ENCODE results near the gene IL22RA2. TPM values are rescaled to one million over a fixed set of nuclear protein-coding genes. Genes with fewer than 3 reads are reported as not detected.
"Not testable (repeated sequence)": the region's sequence is repeated elsewhere in the genome, so short reads cannot be mapped to it uniquely, and the experiment has no call there.

IL22RA2 gene
- polyA plus RNA-seq, 1 donor = 0.16 TPM

DNA sequence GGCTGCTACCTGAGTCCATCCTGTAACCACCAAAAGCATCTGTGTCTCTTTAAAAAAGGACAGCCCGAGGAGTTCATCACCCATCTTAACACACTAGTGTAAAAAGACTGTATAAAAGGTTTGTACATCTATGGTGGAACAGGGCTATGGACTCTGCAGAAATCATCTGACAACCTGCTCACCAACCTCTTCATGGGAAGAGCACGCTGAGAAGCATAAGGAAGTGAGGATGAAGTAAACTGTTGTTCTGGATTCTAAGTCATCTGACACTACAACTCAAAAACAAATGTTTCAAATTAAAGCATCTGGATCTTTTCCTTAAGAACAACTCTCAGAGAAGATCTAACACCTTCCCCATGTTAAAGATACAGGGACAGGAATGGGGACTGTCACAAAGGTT, 40.4 kb upstream of the IL22RA2 start:
- no peak overlapping the region for H3K27ac ChIP-seq (ENCODE audit: low read length)
- H3K36me3 ChIP-seq (ENCODE audit: control insufficient read depth, insufficient read depth, low read length) = peaks cover 10% of the 10 kb centered on the region
- H3K27me3 ChIP-seq (ENCODE audit: control insufficient read depth, insufficient read depth, low read length) = no peaks in the 10 kb centered on the region
- no peak for DNase-seq
- no peak overlapping the region for H3K4me3 ChIP-seq (ENCODE audit: low read length)
- no peaks in the 10 kb centered on the region for H3K9me3 ChIP-seq (ENCODE audit: control insufficient read depth, low read depth, low read length)
- no CpG with 5 or more reads among the region's 2 CpGs for WGBS (ENCODE audit: insufficient coverage, low lambda C conversion rate)
- peaks cover 7% of the 10 kb centered on the region for H3K4me1 ChIP-seq (ENCODE audit: control insufficient read depth, insufficient read depth, low read length)

DNA sequence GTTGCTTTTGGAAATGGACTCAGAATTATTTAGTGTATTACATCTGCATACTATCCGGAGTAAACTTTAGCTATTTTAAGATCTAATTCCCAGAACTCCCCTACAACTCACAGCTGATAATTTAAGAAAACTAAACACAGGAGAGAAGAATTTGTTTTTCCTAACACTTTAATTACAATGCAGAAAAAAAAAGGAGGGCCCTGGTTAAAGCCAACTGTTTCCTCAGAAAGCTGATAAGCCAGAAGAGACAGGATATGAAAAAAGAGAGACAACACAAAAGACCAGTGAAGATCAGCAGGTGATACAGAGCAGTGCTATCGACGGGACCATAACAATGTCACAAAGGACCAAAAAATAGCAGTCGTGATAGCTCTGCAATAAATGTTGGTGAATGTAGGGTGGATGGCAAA, 39.9 kb upstream of the IL22RA2 start:
- Histone ChIP-seq H3K27ac (ENCODE audit: low read length) (no peak overlapping the region), H3K36me3 (ENCODE audit: control insufficient read depth, insufficient read depth, low read length) (peaks cover 15% of the 10 kb centered on the region), H3K4me3 (ENCODE audit: low read length) (no peak overlapping the region), H3K27me3 (ENCODE audit: control insufficient read depth, insufficient read depth, low read length) (no peaks in the 10 kb centered on the region), H3K9me3 (ENCODE audit: control insufficient read depth, low read depth, low read length) (peaks cover under 1% of the 10 kb centered on the region), H3K4me1 (ENCODE audit: control insufficient read depth, insufficient read depth, low read length) (peaks cover 7% of the 10 kb centered on the region)
- no peak for DNase-seq
- no CpG with 5 or more reads among the region's 4 CpGs for WGBS (ENCODE audit: insufficient coverage, low lambda C conversion rate)

DNA sequence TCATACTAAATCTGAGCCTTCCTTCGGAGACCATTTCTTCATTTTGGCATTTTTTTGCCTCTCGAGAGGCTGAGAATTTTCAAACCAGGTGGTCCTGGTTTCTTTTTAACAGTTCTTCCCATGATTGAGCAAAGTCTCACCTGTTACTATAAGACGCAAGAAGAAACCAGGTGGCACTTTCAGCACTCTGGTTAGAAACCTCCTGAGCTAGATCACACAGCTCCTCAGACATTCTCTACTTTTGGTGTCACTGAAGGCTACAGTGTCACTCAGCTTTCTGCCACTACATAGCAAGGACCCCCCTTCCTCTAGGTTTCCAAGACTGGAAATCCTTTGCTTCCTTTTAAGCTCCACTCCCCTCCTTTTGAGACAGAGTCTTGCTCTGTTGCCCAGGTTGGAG, 38.5 kb upstream of the IL22RA2 start:
- Histone ChIP-seq H3K27ac (ENCODE audit: low read length) (no peak overlapping the region), H3K27me3 (ENCODE audit: control insufficient read depth, insufficient read depth, low read length) (no peaks in the 10 kb centered on the region), H3K4me1 (ENCODE audit: control insufficient read depth, insufficient read depth, low read length) (peaks cover 7% of the 10 kb centered on the region), H3K36me3 (ENCODE audit: control insufficient read depth, insufficient read depth, low read length) (peaks cover 18% of the 10 kb centered on the region), H3K9me3 (ENCODE audit: control insufficient read depth, low read depth, low read length) (peaks cover 2% of the 10 kb centered on the region), H3K4me3 (ENCODE audit: low read length) (no peak overlapping the region)
- 82% methylated on average over 2 of the region's 3 CpGs for WGBS (ENCODE audit: insufficient coverage, low lambda C conversion rate)
- DNase-seq = no peak

DNA sequence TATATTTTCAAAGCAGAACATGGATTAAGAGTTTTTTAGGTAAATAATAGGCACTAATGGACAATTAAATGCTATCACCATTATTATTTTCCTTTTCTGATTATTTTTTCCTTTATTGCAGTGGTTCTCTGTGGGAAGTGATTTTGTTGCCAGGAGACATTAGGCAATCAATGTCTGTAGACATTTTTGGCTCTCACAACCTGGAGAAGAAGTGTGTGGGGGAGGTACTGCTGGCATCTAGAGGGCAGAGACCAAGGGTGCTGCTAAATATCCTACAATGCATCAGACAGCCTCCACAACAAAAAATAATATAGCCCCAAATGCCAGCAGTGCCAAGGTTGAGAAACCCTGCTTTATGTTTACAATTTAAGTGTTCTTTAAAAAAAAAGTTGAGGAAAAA, 37.5 kb upstream of the IL22RA2 start:
- Histone ChIP-seq H3K4me1 (ENCODE audit: control insufficient read depth, insufficient read depth, low read length) (peaks cover 5% of the 10 kb centered on the region), H3K27ac (ENCODE audit: low read length) (no peak overlapping the region)

DNA sequence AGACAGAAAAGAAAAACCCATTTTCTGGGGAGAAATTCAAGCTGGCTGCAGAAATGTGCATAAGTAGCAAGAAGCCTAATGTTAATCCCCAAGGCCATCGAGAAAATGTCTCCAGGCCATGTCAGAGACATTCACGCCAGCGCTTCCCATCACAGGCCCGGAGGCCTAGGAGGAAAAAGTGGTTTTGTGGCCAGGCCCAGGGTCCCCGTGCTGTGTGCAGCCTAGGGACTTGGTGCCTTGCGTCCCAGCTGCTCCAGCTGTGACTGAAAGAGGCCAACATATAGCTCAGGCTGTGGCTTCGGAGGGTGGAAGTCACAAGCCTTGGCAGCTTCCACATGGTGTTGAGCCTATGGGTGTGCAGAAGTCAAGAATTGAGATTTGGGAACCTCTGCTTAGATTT, 34.8 kb upstream of the IL22RA2 start:
- no CpG with 5 or more reads among the region's 7 CpGs for WGBS (ENCODE audit: insufficient coverage, low lambda C conversion rate)
- no peaks in the 10 kb centered on the region for H3K4me1 ChIP-seq (ENCODE audit: control insufficient read depth, insufficient read depth, low read length)

More for the DNA sequence above, 37.5 kb upstream of the IL22RA2 start:
- DNase-seq = no peak
- H3K36me3 ChIP-seq (ENCODE audit: control insufficient read depth, insufficient read depth, low read length) = peaks cover 24% of the 10 kb centered on the region
- no peak overlapping the region for H3K4me3 ChIP-seq (ENCODE audit: low read length)
- H3K9me3 ChIP-seq (ENCODE audit: control insufficient read depth, low read depth, low read length) = peaks cover 2% of the 10 kb centered on the region
- no peaks in the 10 kb centered on the region for H3K27me3 ChIP-seq (ENCODE audit: control insufficient read depth, insufficient read depth, low read length)

DNA sequence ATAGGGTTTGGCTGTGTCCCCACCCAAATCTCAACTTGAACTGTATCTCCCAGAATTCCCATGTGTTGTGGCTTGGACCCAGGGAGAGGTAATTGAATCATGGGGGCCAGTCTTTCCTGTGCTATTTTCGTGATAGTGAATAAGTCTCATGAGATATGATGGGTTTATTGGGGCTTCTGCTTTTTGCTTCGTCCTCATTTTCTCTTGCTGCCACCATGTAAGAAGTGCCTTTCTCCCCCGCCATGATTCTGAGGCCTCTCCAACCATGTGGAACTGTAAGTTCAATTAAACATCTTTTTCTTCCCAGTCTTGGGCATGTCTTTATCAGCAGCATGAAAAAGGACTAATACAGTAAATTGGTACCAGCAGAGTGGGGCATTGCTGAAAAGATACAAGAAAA, 34.0 kb upstream of the IL22RA2 start:
- H3K4me1 ChIP-seq (ENCODE audit: control insufficient read depth, insufficient read depth, low read length); H3K4me3 ChIP-seq (ENCODE audit: low read length); H3K27ac ChIP-seq (ENCODE audit: low read length); H3K9me3 ChIP-seq (ENCODE audit: control insufficient read depth, low read depth, low read length); H3K27me3 ChIP-seq (ENCODE audit: control insufficient read depth, insufficient read depth, low read length); DNase-seq: not testable (repeated sequence)
- WGBS (ENCODE audit: insufficient coverage, low lambda C conversion rate) = no CpG with 5 or more reads among the region's 3 CpGs
- peaks cover 45% of the 10 kb centered on the region for H3K36me3 ChIP-seq (ENCODE audit: control insufficient read depth, insufficient read depth, low read length)

More for the DNA sequence above, 34.8 kb upstream of the IL22RA2 start:
- H3K9me3 ChIP-seq (ENCODE audit: control insufficient read depth, low read depth, low read length) = peaks cover 2% of the 10 kb centered on the region
- H3K4me3 ChIP-seq (ENCODE audit: low read length) = no peak overlapping the region
- no peaks in the 10 kb centered on the region for H3K27me3 ChIP-seq (ENCODE audit: control insufficient read depth, insufficient read depth, low read length)
- no peak for DNase-seq
- H3K36me3 ChIP-seq (ENCODE audit: control insufficient read depth, insufficient read depth, low read length) = peaks cover 39% of the 10 kb centered on the region
- no peak overlapping the region for H3K27ac ChIP-seq (ENCODE audit: low read length)

DNA sequence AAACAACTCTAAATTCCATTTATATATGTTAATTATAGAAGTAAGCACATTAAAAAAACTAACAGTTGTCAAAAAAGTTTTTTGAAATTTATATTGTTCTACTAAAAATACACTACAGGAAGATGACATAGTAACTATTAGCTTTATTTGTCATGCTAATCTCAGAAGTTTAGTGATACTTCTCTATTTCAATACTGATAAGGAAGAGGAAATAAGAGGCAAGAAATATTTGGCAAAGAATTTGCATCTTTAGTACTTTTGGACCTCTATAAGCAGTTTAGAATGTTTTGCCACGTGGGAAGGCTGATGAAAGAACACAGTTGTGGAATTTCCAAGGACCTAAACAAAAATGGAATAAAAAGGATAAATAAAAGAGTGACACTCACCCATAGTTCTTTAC, 33.1 kb upstream of the IL22RA2 start:
- H3K27me3 ChIP-seq (ENCODE audit: control insufficient read depth, insufficient read depth, low read length) = no peaks in the 10 kb centered on the region
- H3K36me3 ChIP-seq (ENCODE audit: control insufficient read depth, insufficient read depth, low read length) = peaks cover 51% of the 10 kb centered on the region
- H3K9me3 ChIP-seq (ENCODE audit: control insufficient read depth, low read depth, low read length) = peaks cover 2% of the 10 kb centered on the region
- no peak overlapping the region for H3K4me3 ChIP-seq (ENCODE audit: low read length)
- 73% methylated on average over 1 of the region's 1 CpG for WGBS (ENCODE audit: insufficient coverage, low lambda C conversion rate)
- no peak for DNase-seq
- H3K27ac ChIP-seq (ENCODE audit: low read length) = no peak overlapping the region
- no peaks in the 10 kb centered on the region for H3K4me1 ChIP-seq (ENCODE audit: control insufficient read depth, insufficient read depth, low read length)

DNA sequence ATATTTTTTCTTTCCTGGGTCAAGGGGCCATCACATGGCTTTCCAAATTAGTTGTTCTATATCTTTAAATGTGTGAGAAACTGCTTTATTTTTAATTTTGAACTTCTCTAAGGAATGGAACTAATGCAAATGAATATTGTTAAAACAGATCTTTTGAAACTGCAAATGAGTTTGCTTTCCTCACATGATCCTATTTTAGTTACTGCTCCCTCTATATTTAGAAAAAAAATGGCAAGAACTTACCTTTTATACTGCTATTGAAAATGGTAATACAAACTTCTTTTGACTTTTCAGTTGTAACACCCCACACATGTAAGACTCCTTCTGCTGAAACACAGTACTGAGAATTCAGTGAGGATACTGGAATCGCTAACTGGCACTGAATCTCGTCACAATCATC, 29.8 kb upstream of the IL22RA2 start:
- DNase-seq = no peak
- Histone ChIP-seq H3K27ac (ENCODE audit: low read length) (no peak overlapping the region), H3K9me3 (ENCODE audit: control insufficient read depth, low read depth, low read length) (peaks cover 1% of the 10 kb centered on the region), H3K4me3 (ENCODE audit: low read length) (no peak overlapping the region), H3K4me1 (ENCODE audit: control insufficient read depth, insufficient read depth, low read length) (no peaks in the 10 kb centered on the region), H3K27me3 (ENCODE audit: control insufficient read depth, insufficient read depth, low read length) (no peaks in the 10 kb centered on the region), H3K36me3 (ENCODE audit: control insufficient read depth, insufficient read depth, low read length) (peaks cover 61% of the 10 kb centered on the region)
- WGBS (ENCODE audit: insufficient coverage, low lambda C conversion rate) = 100% methylated on average over 2 of the region's 2 CpGs

DNA sequence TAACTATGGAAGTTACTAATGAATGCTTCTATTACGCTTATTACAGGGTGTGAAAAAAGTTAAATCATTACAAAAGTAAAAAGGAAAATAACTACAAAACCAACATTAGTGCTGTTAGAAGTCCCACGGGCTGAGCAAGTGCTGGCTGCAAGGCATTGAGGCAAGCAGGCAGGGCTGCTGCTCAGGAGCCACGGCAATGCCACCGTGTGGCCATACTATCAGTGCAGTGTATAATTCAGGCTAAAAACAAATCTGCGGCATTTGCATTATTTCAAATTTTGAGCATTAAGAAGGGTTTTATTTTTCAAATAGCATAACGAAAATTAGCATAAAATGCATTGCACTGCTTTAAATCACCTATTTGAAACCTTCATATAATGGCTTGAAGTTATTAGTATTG, 28.6 kb upstream of the IL22RA2 start:
- no peaks in the 10 kb centered on the region for H3K9me3 ChIP-seq (ENCODE audit: control insufficient read depth, low read depth, low read length)
- no peak overlapping the region for H3K27ac ChIP-seq (ENCODE audit: low read length)
- no peak for DNase-seq
- WGBS (ENCODE audit: insufficient coverage, low lambda C conversion rate) = 100% methylated on average over 2 of the region's 6 CpGs
- H3K36me3 ChIP-seq (ENCODE audit: control insufficient read depth, insufficient read depth, low read length) = peaks cover 67% of the 10 kb centered on the region
- H3K4me1 ChIP-seq (ENCODE audit: control insufficient read depth, insufficient read depth, low read length) = no peaks in the 10 kb centered on the region
- H3K4me3 ChIP-seq (ENCODE audit: low read length) = no peak overlapping the region
- H3K27me3 ChIP-seq (ENCODE audit: control insufficient read depth, insufficient read depth, low read length) = no peaks in the 10 kb centered on the region

DNA sequence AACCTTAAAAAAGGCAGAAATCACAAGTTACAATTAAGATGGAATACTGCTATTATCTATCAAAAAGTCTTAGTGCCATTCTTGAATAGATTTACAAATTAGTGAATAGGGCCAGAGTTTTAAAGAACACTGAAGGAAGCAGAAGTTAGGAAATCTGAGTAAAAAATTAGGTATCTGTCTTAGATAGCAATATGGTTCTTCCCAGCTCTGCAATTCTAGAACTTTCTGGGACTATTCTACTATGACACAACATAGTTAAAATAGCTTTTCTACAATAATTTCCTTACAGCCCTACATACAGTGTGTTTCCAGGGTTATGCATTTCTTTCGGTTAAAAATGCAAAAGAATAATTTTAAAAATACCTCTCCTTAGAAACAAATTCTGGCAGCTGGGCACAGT, 27.6 kb upstream of the IL22RA2 start:
- Histone ChIP-seq H3K9me3 (ENCODE audit: control insufficient read depth, low read depth, low read length) (no peaks in the 10 kb centered on the region), H3K27ac (ENCODE audit: low read length) (no peak overlapping the region), H3K4me1 (ENCODE audit: control insufficient read depth, insufficient read depth, low read length) (no peaks in the 10 kb centered on the region), H3K36me3 (ENCODE audit: control insufficient read depth, insufficient read depth, low read length) (peaks cover 62% of the 10 kb centered on the region), H3K27me3 (ENCODE audit: control insufficient read depth, insufficient read depth, low read length) (no peaks in the 10 kb centered on the region), H3K4me3 (ENCODE audit: low read length) (no peak overlapping the region)
- DNase-seq = no peak
- WGBS (ENCODE audit: insufficient coverage, low lambda C conversion rate) = no CpG with 5 or more reads among the region's 1 CpG

DNA sequence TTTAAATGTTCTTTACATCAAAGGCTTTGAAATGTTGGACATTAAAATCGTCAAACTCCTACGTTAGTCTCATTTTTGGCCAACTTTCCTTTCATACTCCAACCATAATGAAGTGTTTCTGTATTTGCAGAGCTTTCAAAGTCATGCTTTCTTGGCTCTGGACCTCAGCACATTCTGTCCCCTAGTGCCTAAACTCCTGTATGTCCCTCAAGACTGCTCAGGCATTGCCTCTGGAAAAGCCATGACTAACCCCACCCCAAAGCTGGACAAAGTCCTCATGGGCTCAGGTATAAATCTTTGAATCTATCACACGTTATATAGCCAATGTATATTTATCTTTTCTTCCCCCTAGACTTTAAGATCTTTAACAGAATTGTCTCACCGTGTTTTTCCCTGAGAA, 26.8 kb upstream of the IL22RA2 start:
- no peaks in the 10 kb centered on the region for H3K9me3 ChIP-seq (ENCODE audit: control insufficient read depth, low read depth, low read length)
- no CpG with 5 or more reads among the region's 4 CpGs for WGBS (ENCODE audit: insufficient coverage, low lambda C conversion rate)
- H3K4me3 ChIP-seq (ENCODE audit: low read length) = no peak overlapping the region
- H3K36me3 ChIP-seq (ENCODE audit: control insufficient read depth, insufficient read depth, low read length) = peaks cover 55% of the 10 kb centered on the region
- no peak overlapping the region for H3K27ac ChIP-seq (ENCODE audit: low read length)
- DNase-seq = no peak
- no peaks in the 10 kb centered on the region for H3K4me1 ChIP-seq (ENCODE audit: control insufficient read depth, insufficient read depth, low read length)
- H3K27me3 ChIP-seq (ENCODE audit: control insufficient read depth, insufficient read depth, low read length) = no peaks in the 10 kb centered on the region

Data from large intestine (tissue), 3 donors.